Parathyroid adenoma (tissue), 2 donors: Measurements from ENCODE around the gene LRRC71.

Experiments used
- H2AFZ ChIP-seq: fragments of 300-600 bp; sonication (generic); one replicate; pipeline ENCODE4 v1.7.0; 2017; ENCODE audit warnings: antibody characterized with exemption, mild to moderate bottlenecking
- H3K27ac ChIP-seq: fragments of 300-600 bp; sonication (generic); one replicate; pipeline ENCODE4 v1.7.0; 2017
- H3K27me3 ChIP-seq: fragments of 300-600 bp; sonication (generic); one replicate; pipeline ENCODE4 v1.7.0; 2017; ENCODE audit warnings: low read length; ENCODE audit not compliant: control insufficient read depth, insufficient read depth
- H3K36me3 ChIP-seq: fragments of 300-600 bp; sonication (generic); one replicate; pipeline ENCODE4 v1.7.0; 2017; ENCODE audit warnings: low read length; ENCODE audit not compliant: control insufficient read depth, insufficient read depth
- H3K4me1 ChIP-seq: fragments of 300-600 bp; sonication (generic); one replicate; pipeline ENCODE4 v1.7.0; 2017; ENCODE audit warnings: control low read depth
- H3K4me2 ChIP-seq: fragments of 300-600 bp; sonication (generic); one replicate; pipeline ENCODE4 v1.7.0; 2017; ENCODE audit warnings: low read length
- H3K4me3 ChIP-seq: fragments of 300-600 bp; sonication (generic); one replicate; pipeline ENCODE4 v1.7.0; 2017; ENCODE audit warnings: low read depth, low read length
- H3K79me2 ChIP-seq: fragments of 300-600 bp; sonication (generic); one replicate; pipeline ENCODE4 v1.7.0; 2017; ENCODE audit warnings: control low read depth
- H3K9ac ChIP-seq: fragments of 300-600 bp; sonication (generic); one replicate; pipeline ENCODE4 v1.7.0; 2017; ENCODE audit warnings: mild to moderate bottlenecking
- H3K9me3 ChIP-seq: fragments of 300-600 bp; sonication (generic); one replicate; pipeline ENCODE4 v1.7.0; 2017; ENCODE audit warnings: low read length; ENCODE audit not compliant: control insufficient read depth
- CTCF ChIP-seq: fragments of 300-600 bp; sonication (generic); IDR thresholded peaks from one replicate; pipeline ENCODE4 v1.7.0; 2017; ENCODE audit warnings: antibody characterized with exemption, mild to moderate bottlenecking
- donor health status: primary hyperparathyroidism.

Gene LRRC71

GRCh38 chr1:156875341-156875615 is 45.2 kb upstream of the LRRC71 start:
- no peak for TF ChIP-seq CTCF
- Histone ChIP-seq H3K27ac (no peak overlapping the region), H3K4me2 (no peak overlapping the region), H3K9ac (no peak overlapping the region), H3K79me2 (no peaks in the 10 kb centered on the region), H3K9me3 (no peaks in the 10 kb centered on the region), H3K36me3 (no peaks in the 10 kb centered on the region), H3K4me3 (no peak overlapping the region), H3K4me1 (no peaks in the 10 kb centered on the region), H2AFZ (no peak overlapping the region), H3K27me3 (no peaks in the 10 kb centered on the region)

- Histone ChIP-seq H3K27me3 (no peaks in the 10 kb centered on the region), H3K79me2 (no peaks in the 10 kb centered on the region), H3K27ac (no peak overlapping the region), H3K4me1 (no peaks in the 10 kb centered on the region), H3K4me2 (no peak overlapping the region), H3K9ac (no peak overlapping the region), H2AFZ (no peak overlapping the region), H3K9me3 (no peaks in the 10 kb centered on the region), H3K4me3 (no peak overlapping the region), H3K36me3 (no peaks in the 10 kb centered on the region)
- no peak for TF ChIP-seq CTCF
Observed at GRCh38 chr1:156876281-156876680, 44.2 kb upstream of the LRRC71 start.

- no peaks in the 10 kb centered on the region for H3K79me2 ChIP-seq
- no peak overlapping the region for H3K27ac ChIP-seq
- no peaks in the 10 kb centered on the region for H3K4me1 ChIP-seq
- no peak overlapping the region for H3K9ac ChIP-seq
- no peak overlapping the region for H3K4me2 ChIP-seq
- no peak overlapping the region for H2AFZ ChIP-seq
- no peak overlapping the region for H3K4me3 ChIP-seq
- no peaks in the 10 kb centered on the region for H3K9me3 ChIP-seq
- TF ChIP-seq CTCF: no peak
- H3K36me3 ChIP-seq: no peaks in the 10 kb centered on the region
- no peaks in the 10 kb centered on the region for H3K27me3 ChIP-seq
Observed at GRCh38 chr1:156877433-156878170, 42.8 kb upstream of the LRRC71 start.

GRCh38 chr1:156879876-156880275 is 40.6 kb upstream of the LRRC71 start:
- H3K9me3 ChIP-seq: no peaks in the 10 kb centered on the region
- no peaks in the 10 kb centered on the region for H3K36me3 ChIP-seq
- no peak overlapping the region for H3K4me2 ChIP-seq
- no peak overlapping the region for H3K4me3 ChIP-seq
- no peaks in the 10 kb centered on the region for H3K27me3 ChIP-seq
- H2AFZ ChIP-seq: no peak overlapping the region
- no peak overlapping the region for H3K9ac ChIP-seq
- H3K4me1 ChIP-seq: no peaks in the 10 kb centered on the region
- no peaks in the 10 kb centered on the region for H3K79me2 ChIP-seq
- no peak for TF ChIP-seq CTCF
- no peak overlapping the region for H3K27ac ChIP-seq

GRCh38 chr1:156880473-156880872 is 40.0 kb upstream of the LRRC71 start:
- H3K27ac ChIP-seq: no peak overlapping the region
- H3K36me3 ChIP-seq: no peaks in the 10 kb centered on the region
- no peak overlapping the region for H2AFZ ChIP-seq
- no peak overlapping the region for H3K4me2 ChIP-seq
- no peaks in the 10 kb centered on the region for H3K79me2 ChIP-seq
- no peaks in the 10 kb centered on the region for H3K27me3 ChIP-seq
- TF ChIP-seq CTCF: no peak
- H3K4me3 ChIP-seq: no peak overlapping the region
- no peaks in the 10 kb centered on the region for H3K9me3 ChIP-seq
- H3K4me1 ChIP-seq: no peaks in the 10 kb centered on the region
- no peak overlapping the region for H3K9ac ChIP-seq
